Measurements from ENCODE around the gene TSPAN10. TPM values are rescaled to one million over a fixed set of nuclear protein-coding genes. Genes with fewer than 3 reads are reported as not detected.

The TSPAN10 gene
- total RNA-seq, 1 donor from 2014 or later = 1.0 TPM

- DNase-seq = no peak
Measured at GRCh38 chr17:81688616-81689015, 51.6 kb downstream of the TSPAN10 start.

GRCh38 chr17:81690066-81690465, 53.1 kb downstream of the TSPAN10 start:
- DNase-seq = no peak

GRCh38 chr17:81690549-81690948, 53.6 kb downstream of the TSPAN10 start:
- no peak for DNase-seq

- DNase-seq = no peak
Measured at GRCh38 chr17:81691196-81691595, 54.2 kb downstream of the TSPAN10 start.

GRCh38 chr17:81691608-81692007, 54.6 kb downstream of the TSPAN10 start:
- DNase-seq = no peak

GRCh38 chr17:81693509-81694210, 56.7 kb downstream of the TSPAN10 start:
- DNase-seq = no peak

- no peak for DNase-seq
Measured at GRCh38 chr17:81694810-81695209, 57.8 kb downstream of the TSPAN10 start.

GRCh38 chr17:81695211-81695610, 58.2 kb downstream of the TSPAN10 start:
- DNase-seq = no peak

GRCh38 chr17:81695801-81696200, 58.8 kb downstream of the TSPAN10 start:
- DNase-seq = no peak

GRCh38 chr17:81696218-81696941, 59.4 kb downstream of the TSPAN10 start:
- DNase-seq = no peak

GRCh38 chr17:81697261-81698044, 60.5 kb downstream of the TSPAN10 start:
- DNase-seq = no peak

Small RNA genes within 50 kb of the gene (small RNA-seq; reads per million reads assigned to genes)
- gene MIR6786 (ENCODE audit: low replicate concordance) = not detected

Other genes starting within 250 kb of the TSPAN10 start
- 13.7 TPM for gene BAHCC1, start 241.7 kb upstream of the TSPAN10 start, total RNA-seq
- 1,628 TPM for gene ACTG1, start 124.4 kb upstream of the TSPAN10 start, total RNA-seq
- 1.7 TPM for gene FSCN2, start 108.8 kb upstream of the TSPAN10 start, total RNA-seq
- gene FAAP100, start 84.8 kb upstream of the TSPAN10 start, total RNA-seq = 17.8 TPM
- gene NPLOC4, start 84 bp upstream of the TSPAN10 start, total RNA-seq = 50.7 TPM
- gene PDE6G, start 19.3 kb downstream of the TSPAN10 start, total RNA-seq = not detected
- 6.3 TPM for gene OXLD1, start 29.4 kb downstream of the TSPAN10 start, total RNA-seq
- 5.6 TPM for gene CCDC137, start 29.5 kb downstream of the TSPAN10 start, total RNA-seq
- gene ARL16, start 46.6 kb downstream of the TSPAN10 start, total RNA-seq = 32.1 TPM
- 31.7 TPM for gene HGS, start 46.8 kb downstream of the TSPAN10 start, total RNA-seq
- 12.2 TPM for gene MRPL12, start 66.2 kb downstream of the TSPAN10 start, total RNA-seq
- gene SLC25A10, start 75.1 kb downstream of the TSPAN10 start, total RNA-seq = 10.6 TPM
- gene GCGR, start 167.0 kb downstream of the TSPAN10 start, total RNA-seq = not detected
- 111 TPM for gene MCRIP1, start 196.1 kb downstream of the TSPAN10 start, total RNA-seq
- 11.9 TPM for gene PPP1R27, start 197.9 kb downstream of the TSPAN10 start, total RNA-seq
- 389 TPM for gene P4HB, start 223.3 kb downstream of the TSPAN10 start, total RNA-seq
- 78.2 TPM for gene ARHGDIA, start 234.1 kb downstream of the TSPAN10 start, total RNA-seq